OCI-LY1 (cell line): ENCODE results near the gene SYNPO2.

Experiments used
- H2AFZ ChIP-seq: fragments of 200-600 bp; sonication (generic), shearing (Covaris generic); 2 replicates; pipeline ENCODE4 v1.6.0; 2014; ENCODE audit warnings: antibody characterized with exemption, mild to moderate bottlenecking, low read length
- H3F3A ChIP-seq: fragments of 200-600 bp; sonication (generic), shearing (Covaris generic); 2 replicates; pipeline ENCODE4 v1.6.0; 2014; ENCODE audit warnings: mild to moderate bottlenecking, antibody characterized with exemption, low read length, moderate library complexity; ENCODE audit not compliant: insufficient read depth
- H3K27ac ChIP-seq: fragments of 200-600 bp; sonication (generic); 2 replicates; pipeline ENCODE4 v1.5.1; 2014; ENCODE audit warnings: low read length, mixed run types, mild to moderate bottlenecking, low read depth; ENCODE audit not compliant: poor library complexity, severe bottlenecking
- H3K27me3 ChIP-seq: fragments of 200-600 bp; sonication (generic); 2 replicates; pipeline ENCODE4 v1.6.0; 2014; ENCODE audit warnings: antibody characterized with exemption, mild to moderate bottlenecking, low read length, moderate library complexity; ENCODE audit not compliant: insufficient read depth
- H3K36me3 ChIP-seq: fragments of 200-600 bp; sonication (generic); 2 replicates; pipeline ENCODE4 v1.6.1; 2014; ENCODE audit warnings: mild to moderate bottlenecking, antibody characterized with exemption, low read length, moderate library complexity, mixed read lengths; ENCODE audit not compliant: insufficient read depth
- H3K4me1 ChIP-seq: fragments of 200-600 bp; sonication (generic); 2 replicates; pipeline ENCODE4 v1.5.1; 2014; ENCODE audit warnings: mild to moderate bottlenecking, low read length, moderate library complexity; ENCODE audit not compliant: insufficient read depth, severe bottlenecking
- H3K4me2 ChIP-seq: fragments of 200-600 bp; sonication (generic), shearing (Covaris generic); 2 replicates; pipeline ENCODE4 v1.6.1; 2014; ENCODE audit warnings: low read length
- H3K4me3 ChIP-seq: fragments of 200-600 bp; sonication (generic); 2 replicates; pipeline ENCODE4 v1.5.1; 2014; ENCODE audit warnings: low read length, low read depth, mild to moderate bottlenecking, mixed read lengths; ENCODE audit not compliant: poor library complexity, severe bottlenecking
- H3K79me2 ChIP-seq: fragments of 200-600 bp; shearing (Covaris generic); 2 replicates; pipeline ENCODE4 v1.6.1; 2016; ENCODE audit warnings: mixed run types, low read length, mixed read lengths; ENCODE audit not compliant: insufficient read depth
- H3K9ac ChIP-seq: fragments of 200-600 bp; sonication (generic), shearing (Covaris generic); 2 replicates; pipeline ENCODE4 v1.6.1; 2014; ENCODE audit warnings: mild to moderate bottlenecking, low read length, mixed read lengths
- H3K9me2 ChIP-seq: fragments of 200-600 bp; sonication (generic), shearing (Covaris generic); 2 replicates; pipeline ENCODE4 v1.6.1; 2014; ENCODE audit warnings: low read depth, mild to moderate bottlenecking, low read length, mixed read lengths
- H3K9me3 ChIP-seq: fragments of 200-600 bp; shearing (Covaris generic); 2 replicates; pipeline ENCODE4 v1.6.1; 2014; ENCODE audit warnings: low read length, mixed read lengths
- H4K20me1 ChIP-seq: fragments of 200-600 bp; sonication (generic), shearing (Covaris generic); 2 replicates; pipeline ENCODE4 v1.6.0; 2016; ENCODE audit warnings: mild to moderate bottlenecking, low read length; ENCODE audit not compliant: insufficient read depth
- CTCF ChIP-seq: fragments of 200-600 bp; sonication (generic), shearing (Covaris generic); IDR thresholded peaks from 2 replicates; pipeline ENCODE4 v1.5.1; 2017; ENCODE audit warnings: mild to moderate bottlenecking, antibody characterized with exemption, low read length, moderate library complexity, mixed read lengths
- EZH2 ChIP-seq: fragments of 200-600 bp; sonication (generic), shearing (Covaris generic); IDR thresholded peaks from 2 replicates; pipeline ENCODE4 v1.8.0; 2017; ENCODE audit warnings: borderline replicate concordance, mixed run types, mild to moderate bottlenecking, antibody characterized with exemption, low read length, moderate library complexity, mixed read lengths

The SYNPO2 gene

GRCh38 chr4:119099227-119099810 is 210.7 kb downstream of the SYNPO2 start:
- H3K4me1 ChIP-seq: peaks cover 5% of the 10 kb centered on the region
- H3F3A ChIP-seq: no peaks in the 10 kb centered on the region
- no peak overlapping the region for H3K27ac ChIP-seq
- H3K9ac ChIP-seq: no peak overlapping the region
- no peaks in the 10 kb centered on the region for H3K36me3 ChIP-seq
- no peaks in the 10 kb centered on the region for H3K79me2 ChIP-seq
- H3K27me3 ChIP-seq: no peaks in the 10 kb centered on the region
- no peaks in the 10 kb centered on the region for H4K20me1 ChIP-seq
- no peak overlapping the region for H3K4me2 ChIP-seq
- TF ChIP-seq EZH2 (no peak), CTCF (no peak)
- no peaks in the 10 kb centered on the region for H3K9me3 ChIP-seq
- no peak overlapping the region for H2AFZ ChIP-seq
- no peak overlapping the region for H3K4me3 ChIP-seq
- H3K9me2 ChIP-seq: no peaks in the 10 kb centered on the region

DNA sequence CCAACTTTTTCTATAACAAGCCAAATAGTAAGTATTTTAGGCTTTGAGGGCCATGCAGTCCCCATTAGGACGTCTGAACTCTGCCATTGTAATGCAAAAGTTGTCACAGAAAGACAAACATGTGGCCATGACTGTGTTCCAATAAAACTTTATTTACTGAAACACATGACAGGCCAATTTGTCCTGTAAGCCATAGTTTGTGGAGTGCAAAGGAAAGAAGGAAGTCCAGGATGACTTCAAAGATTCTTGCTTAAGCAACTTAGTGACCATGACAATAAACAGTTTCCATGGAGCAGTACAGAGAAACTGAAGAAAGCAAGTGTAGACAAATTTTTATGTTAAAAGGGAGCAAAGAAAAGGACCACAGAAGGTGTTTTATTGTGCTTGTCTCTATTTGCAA is 212.0 kb downstream of the SYNPO2 start:
- H3K9me2 ChIP-seq: no peaks in the 10 kb centered on the region
- no peaks in the 10 kb centered on the region for H3K79me2 ChIP-seq
- peaks cover 5% of the 10 kb centered on the region for H3K4me1 ChIP-seq

DNA sequence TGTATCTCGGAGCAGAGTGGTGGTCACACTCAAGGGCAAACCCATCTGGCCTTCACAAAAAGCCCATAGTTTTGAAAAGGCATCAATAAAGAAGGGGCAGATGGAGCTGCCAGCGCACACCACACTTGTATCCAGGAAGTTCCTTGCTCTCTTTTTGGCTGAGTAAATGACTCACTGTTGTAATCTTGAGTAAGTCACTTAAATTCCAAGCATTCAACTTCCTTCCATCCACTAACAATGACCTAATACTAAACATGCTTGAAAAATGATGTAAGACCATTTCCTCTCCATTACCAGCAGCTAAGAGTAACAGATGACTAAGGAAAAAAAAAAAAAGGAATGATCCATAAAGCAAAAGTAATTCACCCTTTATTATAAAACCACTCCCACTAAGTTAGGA is 214.6 kb downstream of the SYNPO2 start:
- no peak overlapping the region for H3K4me3 ChIP-seq

More for the DNA sequence above, 212.0 kb downstream of the SYNPO2 start:
- H3K27ac ChIP-seq: no peak overlapping the region
- H3K9me3 ChIP-seq: no peaks in the 10 kb centered on the region
- H3K27me3 ChIP-seq: no peaks in the 10 kb centered on the region
- H2AFZ ChIP-seq: no peak overlapping the region
- H4K20me1 ChIP-seq: no peaks in the 10 kb centered on the region
- TF ChIP-seq EZH2 (no peak), CTCF (no peak)
- no peak overlapping the region for H3K9ac ChIP-seq
- no peak overlapping the region for H3K4me2 ChIP-seq
- no peak overlapping the region for H3K4me3 ChIP-seq
- no peaks in the 10 kb centered on the region for H3K36me3 ChIP-seq
- no peaks in the 10 kb centered on the region for H3F3A ChIP-seq

More for the DNA sequence above, 214.6 kb downstream of the SYNPO2 start:
- H3K9me3 ChIP-seq: no peaks in the 10 kb centered on the region
- no peak overlapping the region for H2AFZ ChIP-seq
- H4K20me1 ChIP-seq: no peaks in the 10 kb centered on the region
- TF ChIP-seq CTCF: no peak
- no peak for TF ChIP-seq EZH2
- no peaks in the 10 kb centered on the region for H3K27me3 ChIP-seq
- no peaks in the 10 kb centered on the region for H3F3A ChIP-seq
- H3K79me2 ChIP-seq: no peaks in the 10 kb centered on the region
- H3K9me2 ChIP-seq: no peaks in the 10 kb centered on the region
- H3K9ac ChIP-seq: no peak overlapping the region
- H3K4me1 ChIP-seq: no peaks in the 10 kb centered on the region
- no peak overlapping the region for H3K27ac ChIP-seq
- H3K4me2 ChIP-seq: no peak overlapping the region
- H3K36me3 ChIP-seq: no peaks in the 10 kb centered on the region
